ENCODE data around the gene SHROOM2. TPM values are rescaled to one million over a fixed set of nuclear protein-coding genes. Genes with fewer than 3 reads are reported as not detected.
A peak's percentile ranks its signal among the peaks of the same experiment; 100 is the strongest.

The SHROOM2 gene
- 0.16 TPM in 1 of 2 replicates, not detected in the other for total RNA-seq (ENCODE audit: low replicate concordance)

- no peak for TF ChIP-seq CTCF (IDR thresholded peaks at IDR 0.05; ENCODE audit: insufficient read depth, low read length)
- H3K4me3 ChIP-seq (ENCODE audit: low read depth, low read length): no peak within 1 kb of the TSS
- DNase-seq (ENCODE audit: low read depth): no peak
These were observed at the start of gene SHROOM2 for GRCh38 chrX:9785944-9786797. SHROOM2 (plus strand) TSS chrX:9786429; CDS start chrX:9786546, 117 bp downstream.

- DNase-seq (ENCODE audit: low read depth): no peak
- no peak overlapping the region for H3K4me3 ChIP-seq (ENCODE audit: low read depth, low read length)
- TF ChIP-seq CTCF (IDR thresholded peaks at IDR 0.05; ENCODE audit: insufficient read depth, low read length): no peak
These were observed 48.9 kb upstream of the SHROOM2 start for GRCh38 chrX:9737363-9737762.

- no peak for DNase-seq (ENCODE audit: low read depth)
- TF ChIP-seq CTCF (IDR thresholded peaks at IDR 0.05; ENCODE audit: insufficient read depth, low read length): no peak
- H3K4me3 ChIP-seq (ENCODE audit: low read depth, low read length): no peak overlapping the region
These were observed 48.1 kb upstream of the SHROOM2 start for GRCh38 chrX:9738151-9738550.

- no peak for DNase-seq (ENCODE audit: low read depth)
- no peak overlapping the region for H3K4me3 ChIP-seq (ENCODE audit: low read depth, low read length)
These were observed 47.1 kb upstream of the SHROOM2 start for GRCh38 chrX:9739130-9739529.

GRCh38 chrX:9745417-9746115 is 40.7 kb upstream of the SHROOM2 start:
- peak; percentile 48 for DNase-seq (ENCODE audit: low read depth)
- H3K4me3 ChIP-seq (ENCODE audit: low read depth, low read length): no peak overlapping the region
- TF ChIP-seq CTCF (IDR thresholded peaks at IDR 0.05; ENCODE audit: insufficient read depth, low read length): no peak

More at GRCh38 chrX:9739130-9739529, 47.1 kb upstream of the SHROOM2 start:
- no peak for TF ChIP-seq CTCF (IDR thresholded peaks at IDR 0.05; ENCODE audit: insufficient read depth, low read length)

GRCh38 chrX:9746148-9746888 is 39.9 kb upstream of the SHROOM2 start:
- no peak overlapping the region for H3K4me3 ChIP-seq (ENCODE audit: low read depth, low read length)
- TF ChIP-seq CTCF (IDR thresholded peaks at IDR 0.05; ENCODE audit: insufficient read depth, low read length): no peak
- DNase-seq (ENCODE audit: low read depth): peak; percentile 77

Data from fibroblast of the aortic adventitia (primary cell).